ENCODE data around the gene DHRS4. TPM values are rescaled to one million over a fixed set of nuclear protein-coding genes. Genes with fewer than 3 reads are reported as not detected.

Gene DHRS4
- total and polyA plus RNA-seq, 9 of the 15 experiments (the other 6 are each of a cell fraction or from before 2014, with no cell fraction given), result 0.51 to 35.9 (median 10.1) TPM

DNA sequence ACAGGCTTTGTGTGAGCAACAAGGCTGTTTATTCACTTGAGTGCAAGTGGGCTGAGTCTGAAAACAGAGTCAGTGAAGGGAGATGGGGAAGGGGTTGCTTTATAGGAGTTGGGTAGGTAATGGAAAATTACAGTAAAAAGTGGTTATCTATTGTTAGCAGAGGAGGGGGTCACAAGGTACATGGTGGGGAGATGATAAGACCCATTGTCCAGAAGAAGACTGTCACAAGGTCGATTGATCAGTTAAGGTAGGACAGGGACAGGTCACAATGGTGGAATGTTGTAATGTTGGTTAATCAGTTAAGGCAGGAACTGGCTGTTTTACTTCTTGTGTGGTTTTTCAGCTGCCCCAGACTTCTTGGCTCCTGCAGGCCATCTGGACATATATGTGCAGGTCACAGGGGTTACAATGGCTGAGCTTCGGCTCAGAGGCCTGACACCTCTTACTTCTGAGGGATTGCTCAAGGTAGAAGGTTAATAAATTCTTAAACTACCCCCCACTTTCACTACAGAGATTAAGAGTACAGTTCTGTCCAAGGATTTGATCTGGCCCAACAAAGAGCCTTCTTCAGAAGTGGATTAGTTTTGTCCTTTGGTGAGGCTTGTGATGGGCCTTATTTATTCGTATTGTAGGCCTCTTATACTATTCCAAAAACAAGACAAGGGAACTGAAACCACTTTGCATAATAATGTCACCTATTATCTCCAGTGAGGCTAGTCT lies 13.8 kb upstream of the DHRS4 start (continued):
- TF ChIP-seq HDAC1 (IDR thresholded peaks at IDR 0.05) (no peak), U2AF2 (optimal IDR thresholded peaks at IDR 0.05; ENCODE audit: low read depth, low read length) (no peak), XRCC5 (IDR thresholded peaks at IDR 0.05; ENCODE audit: low read depth, low read length) (no peak), CHD2 (IDR thresholded peaks at IDR 0.05; ENCODE audit: low read depth, low read length) (no peak), ZNF12 (CRISPR knock-in tag; IDR thresholded peaks at IDR 0.05) (no peak), EWSR1 (IDR thresholded peaks at IDR 0.05; ENCODE audit: borderline replicate concordance, low read depth, partially characterized antibody) (no peak), HIVEP1 (CRISPR knock-in tag; IDR thresholded peaks at IDR 0.05) (peak; percentile 91), SRSF1 (IDR thresholded peaks at IDR 0.05; ENCODE audit: low read depth, low read length) (no peak), SREBF1 (IDR thresholded peaks at IDR 0.05; ENCODE audit: borderline replicate concordance, low read depth, low read length) (no peak), ZNF3 (CRISPR knock-in tag; IDR thresholded peaks at IDR 0.05) (no peak), SIN3A (IDR thresholded peaks at IDR 0.05; ENCODE audit: borderline replicate concordance in 2 of 2, control insufficient read depth in 1 of 2, low read depth in 2 of 2, low read length in 2 of 2) (no peak), TCFL5 (CRISPR knock-in tag; conservative IDR thresholded peaks at IDR 0.05) (peak; percentile 94), EP300 (IDR thresholded peaks at IDR 0.05; ENCODE audit: low read length) (peak; percentile 67; the same call in 1 of the 2 replicates)
- TF ChIP-seq, protein P1, sequence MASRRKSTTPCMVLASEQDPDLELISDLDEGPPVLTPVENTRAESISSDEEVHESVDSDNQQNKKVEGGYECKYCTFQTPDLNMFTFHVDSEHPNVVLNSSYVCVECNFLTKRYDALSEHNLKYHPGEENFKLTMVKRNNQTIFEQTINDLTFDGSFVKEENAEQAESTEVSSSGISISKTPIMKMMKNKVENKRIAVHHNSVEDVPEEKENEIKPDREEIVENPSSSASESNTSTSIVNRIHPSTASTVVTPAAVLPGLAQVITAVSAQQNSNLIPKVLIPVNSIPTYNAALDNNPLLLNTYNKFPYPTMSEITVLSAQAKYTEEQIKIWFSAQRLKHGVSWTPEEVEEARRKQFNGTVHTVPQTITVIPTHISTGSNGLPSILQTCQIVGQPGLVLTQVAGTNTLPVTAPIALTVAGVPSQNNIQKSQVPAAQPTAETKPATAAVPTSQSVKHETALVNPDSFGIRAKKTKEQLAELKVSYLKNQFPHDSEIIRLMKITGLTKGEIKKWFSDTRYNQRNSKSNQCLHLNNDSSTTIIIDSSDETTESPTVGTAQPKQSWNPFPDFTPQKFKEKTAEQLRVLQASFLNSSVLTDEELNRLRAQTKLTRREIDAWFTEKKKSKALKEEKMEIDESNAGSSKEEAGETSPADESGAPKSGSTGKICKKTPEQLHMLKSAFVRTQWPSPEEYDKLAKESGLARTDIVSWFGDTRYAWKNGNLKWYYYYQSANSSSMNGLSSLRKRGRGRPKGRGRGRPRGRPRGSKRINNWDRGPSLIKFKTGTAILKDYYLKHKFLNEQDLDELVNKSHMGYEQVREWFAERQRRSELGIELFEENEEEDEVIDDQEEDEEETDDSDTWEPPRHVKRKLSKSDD (conservative IDR thresholded peaks at IDR 0.05; ENCODE audit: low read length), result no peak
- TF ChIP-seq, protein P2, sequence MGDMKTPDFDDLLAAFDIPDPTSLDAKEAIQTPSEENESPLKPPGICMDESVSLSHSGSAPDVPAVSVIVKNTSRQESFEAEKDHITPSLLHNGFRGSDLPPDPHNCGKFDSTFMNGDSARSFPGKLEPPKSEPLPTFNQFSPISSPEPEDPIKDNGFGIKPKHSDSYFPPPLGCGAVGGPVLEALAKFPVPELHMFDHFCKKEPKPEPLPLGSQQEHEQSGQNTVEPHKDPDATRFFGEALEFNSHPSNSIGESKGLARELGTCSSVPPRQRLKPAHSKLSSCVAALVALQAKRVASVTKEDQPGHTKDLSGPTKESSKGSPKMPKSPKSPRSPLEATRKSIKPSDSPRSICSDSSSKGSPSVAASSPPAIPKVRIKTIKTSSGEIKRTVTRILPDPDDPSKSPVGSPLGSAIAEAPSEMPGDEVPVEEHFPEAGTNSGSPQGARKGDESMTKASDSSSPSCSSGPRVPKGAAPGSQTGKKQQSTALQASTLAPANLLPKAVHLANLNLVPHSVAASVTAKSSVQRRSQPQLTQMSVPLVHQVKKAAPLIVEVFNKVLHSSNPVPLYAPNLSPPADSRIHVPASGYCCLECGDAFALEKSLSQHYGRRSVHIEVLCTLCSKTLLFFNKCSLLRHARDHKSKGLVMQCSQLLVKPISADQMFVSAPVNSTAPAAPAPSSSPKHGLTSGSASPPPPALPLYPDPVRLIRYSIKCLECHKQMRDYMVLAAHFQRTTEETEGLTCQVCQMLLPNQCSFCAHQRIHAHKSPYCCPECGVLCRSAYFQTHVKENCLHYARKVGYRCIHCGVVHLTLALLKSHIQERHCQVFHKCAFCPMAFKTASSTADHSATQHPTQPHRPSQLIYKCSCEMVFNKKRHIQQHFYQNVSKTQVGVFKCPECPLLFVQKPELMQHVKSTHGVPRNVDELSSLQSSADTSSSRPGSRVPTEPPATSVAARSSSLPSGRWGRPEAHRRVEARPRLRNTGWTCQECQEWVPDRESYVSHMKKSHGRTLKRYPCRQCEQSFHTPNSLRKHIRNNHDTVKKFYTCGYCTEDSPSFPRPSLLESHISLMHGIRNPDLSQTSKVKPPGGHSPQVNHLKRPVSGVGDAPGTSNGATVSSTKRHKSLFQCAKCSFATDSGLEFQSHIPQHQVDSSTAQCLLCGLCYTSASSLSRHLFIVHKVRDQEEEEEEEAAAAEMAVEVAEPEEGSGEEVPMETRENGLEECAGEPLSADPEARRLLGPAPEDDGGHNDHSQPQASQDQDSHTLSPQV (IDR thresholded peaks at IDR 0.05), result peak; percentile 86
- TF ChIP-seq, protein P3, sequence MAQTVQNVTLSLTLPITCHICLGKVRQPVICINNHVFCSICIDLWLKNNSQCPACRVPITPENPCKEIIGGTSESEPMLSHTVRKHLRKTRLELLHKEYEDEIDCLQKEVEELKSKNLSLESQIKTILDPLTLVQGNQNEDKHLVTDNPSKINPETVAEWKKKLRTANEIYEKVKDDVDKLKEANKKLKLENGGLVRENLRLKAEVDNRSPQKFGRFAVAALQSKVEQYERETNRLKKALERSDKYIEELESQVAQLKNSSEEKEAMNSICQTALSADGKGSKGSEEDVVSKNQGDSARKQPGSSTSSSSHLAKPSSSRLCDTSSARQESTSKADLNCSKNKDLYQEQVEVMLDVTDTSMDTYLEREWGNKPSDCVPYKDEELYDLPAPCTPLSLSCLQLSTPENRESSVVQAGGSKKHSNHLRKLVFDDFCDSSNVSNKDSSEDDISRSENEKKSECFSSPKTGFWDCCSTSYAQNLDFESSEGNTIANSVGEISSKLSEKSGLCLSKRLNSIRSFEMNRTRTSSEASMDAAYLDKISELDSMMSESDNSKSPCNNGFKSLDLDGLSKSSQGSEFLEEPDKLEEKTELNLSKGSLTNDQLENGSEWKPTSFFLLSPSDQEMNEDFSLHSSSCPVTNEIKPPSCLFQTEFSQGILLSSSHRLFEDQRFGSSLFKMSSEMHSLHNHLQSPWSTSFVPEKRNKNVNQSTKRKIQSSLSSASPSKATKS (CRISPR knock-in tag; IDR thresholded peaks at IDR 0.05), result peak; percentile 88
- TF ChIP-seq, protein P4, sequence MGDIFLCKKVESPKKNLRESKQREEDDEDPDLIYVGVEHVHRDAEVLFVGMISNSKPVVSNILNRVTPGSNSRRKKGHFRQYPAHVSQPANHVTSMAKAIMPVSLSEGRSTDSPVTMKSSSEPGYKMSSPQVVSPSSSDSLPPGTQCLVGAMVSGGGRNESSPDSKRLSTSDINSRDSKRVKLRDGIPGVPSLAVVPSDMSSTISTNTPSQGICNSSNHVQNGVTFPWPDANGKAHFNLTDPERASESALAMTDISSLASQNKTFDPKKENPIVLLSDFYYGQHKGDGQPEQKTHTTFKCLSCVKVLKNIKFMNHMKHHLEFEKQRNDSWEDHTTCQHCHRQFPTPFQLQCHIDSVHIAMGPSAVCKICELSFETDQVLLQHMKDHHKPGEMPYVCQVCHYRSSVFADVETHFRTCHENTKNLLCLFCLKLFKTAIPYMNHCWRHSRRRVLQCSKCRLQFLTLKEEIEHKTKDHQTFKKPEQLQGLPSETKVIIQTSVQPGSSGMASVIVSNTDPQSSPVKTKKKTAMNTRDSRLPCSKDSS (IDR thresholded peaks at IDR 0.05; ENCODE audit: low read depth, partially characterized antibody), result no peak
